Activated naive CD4-positive, alpha-beta T cell (primary cell): ENCODE data around the gene COL5A1.
"Not testable (repeated sequence)": the region's sequence is repeated elsewhere in the genome, so short reads cannot be mapped to it uniquely, and the experiment has no call there.

Experiments
- DNase-seq, 4 experiments: peaks; one replicate each; lab custom pipeline; 2025; lab: John Stamatoyannopoulos, UW

The COL5A1 gene

DNA sequence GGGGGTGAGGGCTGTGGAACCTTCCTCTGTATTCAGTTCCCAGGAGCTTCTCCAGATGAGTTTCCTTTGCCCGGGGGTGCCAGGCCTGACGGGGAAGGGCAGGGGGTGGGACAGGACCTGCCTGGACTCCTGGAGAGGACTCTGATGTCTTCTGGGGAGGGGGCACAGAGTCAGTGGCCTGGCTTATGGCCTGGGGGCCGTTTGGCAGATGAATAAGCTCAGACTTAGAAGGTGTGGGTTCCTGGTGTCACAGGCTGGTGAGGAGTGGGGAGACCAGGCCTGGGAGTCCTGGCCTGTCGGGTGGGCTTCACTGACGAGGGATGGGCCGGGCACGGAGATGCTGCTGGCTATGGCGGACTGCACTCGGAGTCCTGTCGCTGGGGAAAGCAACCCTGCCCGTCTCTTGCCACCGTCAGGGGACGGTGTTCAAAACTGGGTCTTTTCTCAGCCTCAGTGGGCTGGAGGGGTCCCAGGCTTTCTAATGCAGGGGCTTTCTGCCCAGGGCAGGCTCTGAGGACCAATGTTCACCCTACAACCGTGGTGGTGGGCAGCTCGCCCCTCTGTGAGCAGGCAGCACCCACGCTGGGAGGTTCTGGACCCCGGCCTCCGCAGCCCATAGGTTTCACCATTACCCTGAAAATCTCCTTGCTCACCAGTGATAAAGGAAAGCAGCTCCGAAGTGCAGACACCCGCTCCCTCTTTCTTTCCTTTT, 16.2 kb downstream of the COL5A1 start:
- DNase-seq: no peak

DNA sequence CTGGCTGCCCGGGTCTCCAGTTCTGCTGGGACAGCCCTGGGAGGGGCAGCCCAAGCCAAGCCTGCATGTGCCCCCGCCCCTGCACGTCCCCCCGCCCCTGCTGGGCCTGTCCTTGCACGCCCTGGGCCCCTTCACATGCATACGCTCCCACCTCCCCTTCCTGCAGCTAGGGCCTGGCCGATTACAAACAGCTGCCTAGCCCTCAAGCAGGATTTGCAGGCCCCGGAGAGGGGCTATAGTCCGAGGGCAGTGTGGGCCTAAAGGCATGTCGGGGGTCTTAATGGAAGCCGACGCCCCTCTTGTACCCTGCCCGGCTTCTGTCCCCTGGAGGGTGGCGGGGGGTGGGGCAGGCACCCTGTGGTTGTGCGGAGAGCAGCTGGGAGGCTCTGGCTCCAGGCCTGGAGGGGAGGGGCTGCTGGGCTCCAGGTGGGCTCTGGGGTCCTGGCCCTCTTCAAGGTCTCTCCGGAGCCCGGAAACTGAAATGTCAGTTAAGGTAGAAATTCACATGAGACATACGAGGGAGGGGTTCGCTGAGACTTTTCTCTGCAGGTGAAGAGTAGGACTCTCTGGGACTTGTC, 16.9 kb downstream of the COL5A1 start:
- no peak for DNase-seq

DNA sequence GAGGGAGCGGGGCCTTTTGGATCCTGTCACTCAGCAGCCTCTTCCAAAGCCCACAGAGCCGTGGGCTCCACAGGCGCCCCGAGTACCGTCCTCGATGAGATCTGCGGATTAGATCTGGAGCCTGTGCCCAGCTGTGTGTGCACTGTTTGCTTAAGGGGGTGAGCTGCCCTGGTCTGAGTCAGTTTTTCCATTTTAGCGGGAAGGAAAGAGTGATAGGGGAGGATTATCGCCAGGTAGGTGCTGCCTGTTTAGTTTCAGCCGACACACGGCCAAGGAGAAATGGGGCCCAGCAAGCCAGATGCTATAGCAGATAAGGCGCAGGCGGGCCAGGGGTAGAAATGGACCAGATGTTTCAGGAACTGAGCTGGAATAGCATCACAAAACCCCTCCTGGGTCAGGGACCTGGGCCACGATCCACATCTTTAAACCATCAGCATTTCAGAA, 18.1 kb downstream of the COL5A1 start:
- no peak for DNase-seq

DNA sequence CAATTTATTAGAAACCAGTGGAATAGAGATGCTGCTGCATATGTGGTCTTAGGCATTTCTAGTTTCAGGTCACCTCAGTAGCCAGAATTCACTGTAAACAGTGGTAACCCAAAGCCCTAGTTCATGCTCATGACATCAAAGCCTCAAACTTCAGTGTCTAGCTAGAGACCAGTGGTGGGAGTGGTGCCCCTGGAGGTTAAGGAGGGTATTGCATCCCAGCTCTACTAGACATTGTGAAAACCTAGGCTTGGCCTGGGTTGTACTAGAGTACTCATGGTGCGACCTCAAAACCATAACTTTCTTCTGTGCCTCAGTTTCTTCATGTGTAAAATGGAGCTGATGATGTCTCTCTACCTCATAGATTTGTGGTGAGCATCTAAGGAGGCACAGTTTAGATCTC, 18.8 kb downstream of the COL5A1 start:
- DNase-seq: no peak

DNA sequence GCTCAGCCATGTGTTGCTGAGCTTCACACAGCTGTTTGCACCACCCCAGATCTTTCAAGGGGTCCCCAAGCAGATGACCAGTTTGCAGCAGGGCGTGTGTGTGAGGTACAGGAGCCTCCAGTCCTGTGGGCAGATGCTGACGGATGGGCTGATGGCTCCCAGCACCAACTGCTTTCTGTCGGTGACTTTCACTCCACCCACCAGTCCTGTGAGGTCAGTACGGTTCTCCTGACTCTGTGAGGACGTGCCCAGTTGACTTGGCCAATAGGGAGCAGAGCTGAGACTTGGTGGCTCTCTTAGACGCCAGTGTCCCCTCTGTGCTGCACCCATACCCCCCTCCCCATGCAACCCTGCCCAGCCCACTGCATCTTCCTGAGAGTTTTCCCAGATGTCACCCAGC, 19.7 kb downstream of the COL5A1 start:
- DNase-seq: no peak

DNA sequence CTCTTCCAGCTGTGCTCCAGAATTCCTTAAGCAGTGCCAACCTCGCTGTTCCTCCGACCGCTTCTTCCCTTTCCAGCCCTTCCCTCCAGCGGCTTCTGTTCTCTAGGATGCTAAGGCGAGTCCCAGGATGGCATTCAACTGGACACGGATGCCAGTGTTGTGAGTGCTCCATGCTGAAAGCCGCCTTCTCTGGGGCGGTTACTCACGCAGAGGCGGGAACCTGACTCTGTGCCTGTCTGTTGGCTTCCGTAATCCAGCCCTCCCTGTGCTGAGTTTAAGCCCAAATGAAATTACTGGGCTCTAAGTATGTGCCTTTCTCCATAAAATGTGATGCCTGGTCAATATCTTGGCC, 20.2 kb downstream of the COL5A1 start:
- no peak for DNase-seq

DNA sequence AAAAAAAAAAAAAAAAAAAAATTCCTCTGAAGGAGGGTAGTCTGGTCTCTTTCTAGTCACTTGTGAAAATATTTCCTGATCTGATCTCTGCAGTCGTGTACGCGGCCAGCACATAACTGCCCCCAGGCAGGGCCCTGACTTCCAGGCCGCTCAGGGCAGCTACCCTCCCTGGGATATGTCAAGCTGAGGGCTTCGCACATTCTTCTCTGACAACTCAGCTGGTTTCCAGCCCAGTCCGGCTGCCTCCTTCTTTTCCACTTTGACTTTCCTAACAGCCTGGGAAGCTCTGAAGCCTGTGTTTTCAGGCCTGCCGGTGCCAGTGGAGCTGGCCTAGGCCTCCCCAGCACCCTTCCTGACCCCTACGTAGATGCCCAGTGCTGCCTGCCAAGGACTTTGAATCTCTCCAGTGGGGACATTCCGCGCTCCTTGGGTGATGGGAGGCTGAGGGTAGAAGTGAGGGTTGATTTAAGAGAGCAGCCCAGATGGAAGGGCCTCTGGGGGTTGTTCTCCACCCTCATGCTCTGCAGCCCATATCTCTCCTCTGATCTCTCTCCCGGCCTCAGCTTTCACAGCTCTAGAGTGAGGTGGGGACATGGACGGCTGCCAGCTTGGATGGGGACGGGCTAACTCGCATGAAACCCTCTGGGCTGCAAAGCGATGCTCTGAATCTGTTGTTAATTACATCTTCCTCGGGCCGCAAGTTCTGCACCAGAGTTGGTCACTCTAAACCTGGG, 20.7 kb downstream of the COL5A1 start:
- DNase-seq: no peak

DNA sequence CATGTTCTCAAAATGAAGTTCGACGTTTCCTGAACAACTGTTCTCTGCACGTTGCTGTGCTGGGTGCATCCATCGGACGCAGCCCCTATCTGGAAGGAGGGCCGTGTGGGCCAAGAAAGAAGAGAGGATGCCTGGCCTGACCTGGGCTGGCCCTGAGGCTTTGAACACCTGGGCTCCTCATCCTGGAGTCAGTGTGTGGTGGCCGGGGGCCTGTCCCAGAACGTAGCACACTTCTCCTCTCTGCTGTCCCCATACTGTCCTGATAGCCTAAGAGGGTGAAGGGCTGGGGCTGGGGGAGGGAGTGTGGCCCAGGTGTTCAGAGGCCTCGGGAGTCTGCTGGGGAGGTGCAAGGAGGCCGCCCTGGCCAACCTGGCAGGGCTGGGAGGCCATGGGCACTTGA, 21.5 kb downstream of the COL5A1 start:
- DNase-seq: no peak

DNA sequence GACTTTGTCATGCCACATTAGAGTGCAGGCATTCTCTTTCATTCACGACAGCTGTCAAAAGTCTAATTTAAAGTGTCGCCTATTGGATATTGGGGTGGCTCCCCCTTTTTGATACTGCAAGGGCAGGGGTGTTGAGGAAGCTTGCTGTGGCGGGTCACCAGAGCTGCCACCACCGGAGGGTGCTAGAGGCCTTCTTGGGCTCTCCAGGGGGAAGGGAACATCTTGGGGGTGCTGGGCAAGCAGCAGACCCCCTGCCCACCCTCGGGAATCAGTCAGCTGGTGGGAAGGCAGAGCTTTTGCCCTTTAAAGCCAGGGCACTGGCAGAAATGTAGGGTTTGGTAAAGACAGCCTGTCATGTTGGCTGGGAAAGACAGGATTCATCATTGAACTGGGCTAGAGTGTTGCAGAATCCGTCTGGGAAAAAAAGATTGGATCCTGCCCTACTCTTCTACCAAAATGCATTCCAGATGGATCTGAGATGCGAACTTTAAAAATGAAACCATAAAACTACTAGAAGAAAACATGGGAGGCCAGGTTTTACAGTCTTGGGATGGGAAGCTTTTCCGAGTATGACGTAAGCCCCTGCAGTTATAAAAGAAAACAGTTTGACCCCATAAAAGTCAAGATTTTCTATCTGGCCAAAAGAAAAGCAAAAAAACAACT, 22.3 kb downstream of the COL5A1 start:
- no peak for DNase-seq

DNA sequence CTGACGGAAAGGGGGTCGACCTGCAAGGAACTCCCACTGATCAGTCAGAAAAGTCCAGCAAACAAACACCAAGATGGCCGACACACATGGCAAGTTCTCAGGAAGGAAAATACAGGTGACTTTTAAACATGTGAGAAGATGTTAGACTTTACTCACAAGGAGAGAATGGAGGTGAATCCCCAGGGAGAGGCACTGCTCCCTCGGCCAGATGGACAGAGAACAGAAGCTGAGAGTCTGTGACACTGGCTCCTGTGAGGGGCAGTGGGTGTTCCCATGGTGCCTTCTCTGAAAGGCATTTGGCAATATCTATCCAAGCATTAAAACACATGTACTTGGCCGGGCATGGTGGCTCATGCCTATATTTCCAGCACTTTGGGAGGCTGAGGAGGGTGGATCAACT, 22.8 kb downstream of the COL5A1 start:
- DNase-seq: no peak

DNA sequence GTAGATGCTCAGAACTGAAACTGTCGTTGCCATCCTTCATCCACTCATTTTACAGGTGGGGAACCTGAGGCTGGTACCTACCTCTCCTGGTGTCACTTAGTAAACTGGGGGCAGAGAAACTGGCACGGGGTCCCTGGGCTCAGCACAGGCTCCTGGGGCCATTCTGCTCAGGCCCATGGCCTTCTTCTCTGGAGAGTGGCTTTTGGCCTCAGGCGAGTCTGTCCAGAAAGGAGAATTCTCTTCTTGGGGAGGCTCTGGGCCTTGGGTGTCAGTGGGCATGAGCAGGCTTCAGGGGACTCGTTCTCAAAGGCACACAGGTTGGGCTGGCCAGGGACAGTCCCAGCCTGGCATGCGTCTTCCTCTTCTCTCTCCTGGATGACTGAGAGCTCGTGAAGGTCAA, 24.6 kb downstream of the COL5A1 start:
- no peak for DNase-seq

DNA sequence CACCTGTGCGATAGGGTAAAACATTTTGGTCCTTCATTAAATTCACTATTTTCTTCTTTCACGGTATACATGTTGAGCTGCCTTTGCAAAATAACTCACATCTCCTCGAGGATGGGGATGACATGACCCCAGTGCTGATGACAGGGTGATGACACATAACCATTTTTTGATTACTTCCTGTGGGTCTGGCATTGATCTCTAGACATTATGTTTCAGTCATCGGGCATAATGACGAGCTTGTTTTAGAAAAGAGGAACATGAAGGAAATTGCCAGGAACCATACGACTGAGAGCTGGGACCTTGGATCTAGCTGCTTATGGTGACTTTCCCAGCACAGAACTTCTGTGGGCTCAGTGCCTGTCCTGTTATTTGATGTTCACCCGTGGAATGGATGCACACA, 25.2 kb downstream of the COL5A1 start:
- no peak for DNase-seq

DNA sequence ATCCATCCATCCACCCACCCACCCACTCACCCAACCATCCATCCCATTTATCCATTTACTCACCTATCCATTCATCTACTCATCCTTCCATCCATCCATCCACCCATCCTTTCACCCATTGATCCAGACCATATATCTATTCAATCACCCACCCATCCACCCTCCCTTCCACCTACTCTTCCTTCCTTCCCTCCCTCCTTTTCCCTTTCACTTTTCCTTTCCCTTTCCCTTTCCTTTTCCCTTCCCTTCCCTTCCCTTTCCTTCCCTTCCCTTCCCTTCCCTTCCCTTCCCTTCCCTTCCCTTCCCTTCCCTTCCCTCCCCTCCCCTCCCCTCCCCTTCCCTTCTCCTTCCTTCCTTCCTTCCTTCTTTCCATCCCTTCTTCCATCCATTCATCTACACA, 27.4 kb downstream of the COL5A1 start:
- not testable (repeated sequence) for DNase-seq

DNA sequence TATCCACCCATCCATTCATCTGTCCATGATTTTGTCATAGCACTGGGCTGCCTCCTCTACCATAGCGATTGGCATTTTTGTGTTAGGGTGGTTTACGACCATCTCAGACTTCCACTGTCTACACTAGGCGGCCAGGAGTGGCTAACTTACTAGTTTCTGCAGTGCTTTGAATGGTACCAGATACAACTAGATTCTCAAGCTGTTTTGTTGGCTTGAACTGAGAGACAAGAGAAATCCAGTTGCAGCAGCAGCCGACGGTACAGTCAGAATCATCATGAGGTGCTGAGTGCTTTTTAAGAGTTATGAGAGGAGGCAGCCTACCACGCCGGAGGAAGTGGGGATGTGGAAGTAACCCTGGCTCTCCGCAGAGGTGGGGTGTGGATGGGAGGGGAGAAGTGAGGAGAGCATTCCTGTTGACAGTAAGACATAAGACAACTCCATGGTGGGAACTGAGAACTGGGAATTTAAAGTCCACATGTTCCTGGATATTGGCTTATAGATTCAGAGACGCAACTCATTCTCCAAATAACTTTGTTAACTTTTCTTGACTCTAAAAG, 27.9 kb downstream of the COL5A1 start:
- DNase-seq: no peak

DNA sequence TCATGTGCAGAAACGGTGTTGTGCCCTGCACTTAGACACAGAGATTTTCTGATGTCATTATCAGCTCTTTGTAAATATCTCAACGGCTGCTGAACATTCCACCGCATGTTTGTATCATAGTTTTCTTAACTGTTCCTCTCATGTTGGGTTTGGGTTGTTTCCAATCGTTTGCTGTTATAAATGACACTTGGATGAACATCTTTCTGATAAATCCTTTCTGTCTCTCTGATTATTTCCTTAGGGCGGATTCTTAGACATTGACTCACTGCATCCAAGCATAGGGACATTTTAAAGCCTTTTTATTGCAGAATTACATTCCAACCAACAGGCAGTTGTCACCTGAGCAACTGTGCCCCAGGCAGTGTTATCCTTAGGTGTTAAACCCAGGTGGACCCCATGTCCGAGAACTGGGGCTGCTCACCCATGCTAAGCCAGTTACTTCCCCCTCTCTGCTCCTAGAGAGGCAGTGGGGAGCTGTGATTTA, 28.5 kb downstream of the COL5A1 start:
- DNase-seq: no peak

DNA sequence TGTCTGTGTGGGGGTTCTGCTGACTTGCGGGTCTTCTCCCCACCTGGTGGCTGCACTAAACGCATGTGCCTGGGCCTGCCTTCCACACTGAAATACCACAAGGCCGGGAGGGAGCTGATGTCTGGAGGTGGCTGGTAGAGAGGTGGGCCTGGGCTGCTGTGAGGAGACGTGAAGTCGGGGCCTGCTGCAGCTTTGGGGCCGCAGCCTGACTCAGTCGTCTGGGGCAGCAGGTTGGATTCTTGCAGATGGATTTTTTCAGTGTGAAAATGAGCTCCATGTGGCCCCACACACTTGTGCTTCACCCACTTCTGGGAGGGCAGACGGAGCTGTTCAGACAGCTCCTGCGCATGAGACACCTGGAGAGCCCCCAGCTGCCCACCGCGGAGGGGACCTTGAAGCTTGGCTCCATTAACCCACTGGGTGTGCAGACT, 29.3 kb downstream of the COL5A1 start:
- no peak for DNase-seq

DNA sequence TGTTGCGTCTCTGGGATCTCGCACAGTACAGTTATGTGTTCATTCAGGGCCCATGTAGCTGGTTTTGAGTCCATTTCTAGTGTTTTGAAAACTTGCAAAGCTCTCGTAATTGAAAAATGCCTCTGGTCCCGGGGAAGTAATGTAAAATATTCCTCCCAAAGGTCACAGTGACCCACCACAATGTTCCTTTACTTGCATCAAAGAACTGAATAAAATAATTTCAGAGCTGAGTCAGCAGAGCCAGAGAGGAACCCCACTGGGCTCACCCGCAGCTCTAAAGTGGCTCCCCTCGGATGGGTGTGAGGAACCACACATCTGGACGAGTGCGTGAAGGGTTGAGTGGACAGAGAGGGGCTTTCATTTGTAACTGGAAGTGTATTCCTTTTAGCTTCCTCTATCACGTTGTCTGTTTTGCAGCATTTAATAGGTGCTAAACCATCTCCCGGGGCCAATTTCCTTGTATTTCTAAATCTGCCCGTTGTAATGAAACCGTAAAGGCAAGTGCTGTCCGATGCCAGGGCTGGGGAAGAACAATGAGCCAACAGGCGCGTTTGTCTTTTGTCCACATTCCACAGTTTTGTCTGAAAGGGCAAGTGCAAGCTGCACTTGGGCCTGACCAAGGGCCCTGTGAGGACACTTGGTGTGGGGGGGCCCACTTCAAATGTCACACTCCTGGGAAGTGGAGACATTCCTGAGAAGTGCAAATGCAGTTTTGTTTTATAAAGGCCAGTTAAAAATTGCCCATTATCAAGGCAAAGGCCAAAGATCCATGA, 29.9 kb downstream of the COL5A1 start:
- DNase-seq: no peak

DNA sequence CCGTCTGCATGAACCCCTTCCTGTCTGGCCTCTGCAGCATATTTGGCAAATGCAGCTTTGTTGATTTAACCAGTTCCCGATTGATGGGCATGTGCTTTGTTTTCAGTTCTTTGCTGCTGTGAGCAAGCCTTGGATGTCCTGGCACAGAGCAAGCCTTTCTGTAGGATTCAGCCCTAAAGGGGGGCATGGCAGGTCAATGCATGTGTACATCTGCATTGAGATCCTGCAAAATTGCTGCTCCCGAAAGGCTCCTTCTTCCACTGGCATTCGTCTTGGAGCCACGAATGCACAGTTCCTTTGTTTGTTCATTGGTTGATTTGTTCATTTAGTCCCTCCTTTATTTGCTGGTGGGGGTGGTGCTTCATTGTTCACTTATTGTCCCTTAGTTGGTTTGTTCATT, 34.8 kb downstream of the COL5A1 start:
- DNase-seq: no peak

DNA sequence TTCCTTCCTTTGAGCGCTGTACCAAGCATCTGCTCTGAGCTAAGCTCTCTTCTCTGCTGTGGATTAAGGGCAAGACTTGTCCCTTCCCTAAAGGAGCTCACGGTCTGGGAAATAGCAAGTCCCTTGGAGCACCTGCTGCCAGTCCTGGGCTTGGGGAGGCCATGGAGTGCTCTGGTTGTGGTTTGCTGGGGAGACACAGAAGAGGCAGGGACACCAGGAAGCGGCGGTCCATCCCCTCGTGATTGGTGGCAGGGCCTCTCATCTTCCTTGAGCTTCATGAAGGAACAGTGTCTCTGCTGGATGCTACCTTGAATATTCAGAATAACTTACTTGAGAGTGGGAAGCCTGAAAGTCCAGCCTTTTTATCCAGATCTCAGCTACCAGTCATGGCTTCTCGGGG, 35.3 kb downstream of the COL5A1 start:
- DNase-seq: no peak

DNA sequence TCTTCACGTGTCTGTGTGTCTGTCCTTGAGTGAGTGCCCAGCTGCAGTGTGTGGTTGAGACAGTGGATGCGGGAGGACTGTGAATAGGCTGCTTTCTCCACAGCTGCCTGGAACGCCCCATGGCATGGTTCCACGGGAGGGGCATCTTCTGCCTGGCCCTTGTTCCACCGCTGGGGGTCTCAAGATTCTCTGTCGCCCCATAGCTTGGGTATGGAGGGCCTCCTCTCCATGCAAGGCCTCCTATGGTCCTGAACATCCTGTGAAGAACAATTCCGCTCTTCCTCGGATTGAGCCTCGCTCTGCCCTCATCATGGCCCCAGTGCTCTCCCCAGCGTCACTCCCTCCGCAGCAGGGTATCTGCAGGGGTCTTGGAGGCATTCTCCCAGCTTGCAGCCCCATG, 36.1 kb downstream of the COL5A1 start:
- DNase-seq: no peak

DNA sequence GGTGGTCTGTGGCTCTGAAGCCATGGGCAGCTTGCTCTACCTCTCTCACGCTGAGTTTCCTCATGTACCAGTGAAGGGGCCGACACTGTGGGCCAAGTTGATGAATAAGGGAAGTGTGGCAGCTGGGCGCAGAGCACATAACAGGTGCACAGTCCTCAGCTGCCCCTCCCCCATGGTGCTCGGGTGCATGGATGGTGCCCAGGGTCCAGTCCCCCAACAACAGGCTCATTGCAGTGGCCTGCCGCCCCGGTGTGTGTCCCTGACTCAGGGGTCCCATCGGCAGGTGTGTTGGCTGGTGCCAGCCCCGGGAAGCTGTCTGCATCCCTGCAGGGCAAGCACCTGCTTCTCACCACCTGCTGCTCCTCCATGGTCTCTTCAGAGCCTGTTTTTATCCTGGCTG, 36.6 kb downstream of the COL5A1 start:
- DNase-seq: no peak
